Measurements from ENCODE around the gene NINL.

GRCh38 chr20:25484224-25484846 is 101.0 kb downstream of the NINL start:
- TF ChIP-seq CTCF (optimal IDR thresholded peaks at IDR 0.05 in 1 of 3, IDR thresholded peaks at IDR 0.05 in 1 of 3, conservative IDR thresholded peaks at IDR 0.05 in 1 of 3; ENCODE audit: extremely low read depth in 1 of 3, insufficient read depth in 2 of 3, low read length in 3 of 3) (peak; percentile 48 to 61 (median 57)), EZH2 (IDR thresholded peaks at IDR 0.05; ENCODE audit: low read length) (no peak)
